ENCODE data around the gene RAB44. TPM values are rescaled to one million over a fixed set of nuclear protein-coding genes. Genes with fewer than 3 reads are reported as not detected.

The RAB44 gene
- total and polyA plus RNA-seq, 4 donors = 0.29 to 0.66 TPM; not detected in 2

DNA sequence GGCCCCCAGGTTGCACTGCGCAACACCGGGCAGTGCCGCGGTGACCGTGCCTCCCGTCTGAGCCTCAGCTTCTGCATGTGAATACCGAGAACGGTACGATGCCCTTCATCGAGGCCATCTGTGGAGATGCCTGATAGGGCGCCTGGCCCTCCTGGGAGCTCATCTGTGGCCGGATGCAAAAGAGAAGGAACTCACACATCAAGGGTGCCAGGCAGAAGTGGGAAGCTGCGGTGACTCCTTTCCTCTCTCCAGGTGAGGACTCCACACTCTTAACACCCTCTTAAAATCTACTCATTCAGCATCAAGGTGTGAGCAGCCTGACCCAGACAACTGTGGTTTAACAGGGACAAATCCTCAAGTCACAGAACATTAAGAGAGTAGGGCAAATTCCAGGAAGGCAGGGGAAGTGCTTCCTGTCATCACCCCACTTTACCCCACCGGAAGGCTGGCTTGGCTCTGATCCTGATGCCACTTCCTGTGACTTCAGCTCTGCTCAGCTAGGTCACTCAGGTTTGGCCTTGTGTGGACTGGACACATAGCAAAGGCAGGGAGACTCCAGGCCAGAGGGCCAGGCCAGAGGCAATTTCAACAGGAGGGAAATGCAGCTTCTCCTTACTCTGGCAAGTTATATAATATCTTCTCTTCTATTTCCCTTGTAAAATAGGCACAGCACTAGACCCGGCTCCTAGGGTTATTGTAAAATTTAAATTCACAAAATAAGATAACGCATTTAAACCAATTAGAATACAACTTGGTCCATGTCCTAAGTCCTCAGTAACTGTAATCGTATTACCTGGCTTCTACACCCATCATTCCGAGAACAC, 72.3 kb downstream of the RAB44 start:
- ATAC-seq (ENCODE audit: low FRiP score) (no peak), DNase-seq (no peak)
- no peaks in the 10 kb centered on the region for H3K4me1 ChIP-seq (ENCODE audit: control insufficient read depth in 1 of 2, insufficient read depth in 2 of 2, low read length in 2 of 2)
- H3K4me3 ChIP-seq (ENCODE audit: low read length in 2 of 2) = no peak overlapping the region
- no peaks in the 10 kb centered on the region for H3K36me3 ChIP-seq (ENCODE audit: control insufficient read depth in 1 of 2, insufficient read depth in 2 of 2, low read length in 1 of 2)
- WGBS, 2 donors = 87 to 89% methylated on average over 18 of the region's 18 CpGs
- no peaks in the 10 kb centered on the region for H3K9me3 ChIP-seq (ENCODE audit: control insufficient read depth, low read length)
- intact Hi-C loops (cut with DNase I) = loop anchor here (5.0 kb wide), 3 partner anchors 82 to 247 kb away; no protein-coding TSS in a partner anchor
- H3K27me3 ChIP-seq (ENCODE audit: control insufficient read depth in 1 of 2, insufficient read depth in 2 of 2, low read length in 1 of 2) = no peaks in the 10 kb centered on the region
- no peak overlapping the region for H3K27ac ChIP-seq (ENCODE audit: low read depth in 1 of 2, low read length in 2 of 2)

DNA sequence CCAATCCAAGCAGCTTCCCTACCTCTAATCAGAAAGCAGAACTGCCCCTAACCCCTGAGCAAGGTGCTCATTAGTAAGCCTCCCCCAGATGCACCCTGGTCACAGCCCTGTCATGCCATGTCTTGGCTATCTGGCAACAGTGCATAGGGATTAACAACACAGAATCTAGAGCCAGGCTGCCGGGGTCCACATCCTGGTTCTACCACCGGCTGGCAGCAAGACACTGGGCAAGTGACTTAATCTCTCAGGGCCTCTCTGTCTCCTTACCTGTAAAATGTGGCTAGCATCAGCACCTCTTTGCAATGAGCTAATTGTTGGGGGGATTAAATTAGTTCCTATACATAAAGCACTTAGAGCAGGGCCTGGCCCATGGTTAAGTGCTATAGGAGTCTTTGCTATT, 73.5 kb downstream of the RAB44 start:
- no peak for ATAC-seq (ENCODE audit: low FRiP score)
- intact Hi-C loops (cut with DNase I) = no loop called here
- no peaks in the 10 kb centered on the region for H3K36me3 ChIP-seq (ENCODE audit: control insufficient read depth in 1 of 2, insufficient read depth in 2 of 2, low read length in 1 of 2)
- no peak overlapping the region for H3K27ac ChIP-seq (ENCODE audit: low read depth in 1 of 2, low read length in 2 of 2)
- no peaks in the 10 kb centered on the region for H3K9me3 ChIP-seq (ENCODE audit: control insufficient read depth, low read length)
- no peaks in the 10 kb centered on the region for H3K27me3 ChIP-seq (ENCODE audit: control insufficient read depth in 1 of 2, insufficient read depth in 2 of 2, low read length in 1 of 2)
- H3K4me3 ChIP-seq (ENCODE audit: low read length in 2 of 2) = no peak overlapping the region
- 95 to 96% methylated on average over 2 of the region's 2 CpGs for WGBS, 2 donors
- no peaks in the 10 kb centered on the region for H3K4me1 ChIP-seq (ENCODE audit: control insufficient read depth in 1 of 2, insufficient read depth in 2 of 2, low read length in 2 of 2)
- DNase-seq = no peak

DNA sequence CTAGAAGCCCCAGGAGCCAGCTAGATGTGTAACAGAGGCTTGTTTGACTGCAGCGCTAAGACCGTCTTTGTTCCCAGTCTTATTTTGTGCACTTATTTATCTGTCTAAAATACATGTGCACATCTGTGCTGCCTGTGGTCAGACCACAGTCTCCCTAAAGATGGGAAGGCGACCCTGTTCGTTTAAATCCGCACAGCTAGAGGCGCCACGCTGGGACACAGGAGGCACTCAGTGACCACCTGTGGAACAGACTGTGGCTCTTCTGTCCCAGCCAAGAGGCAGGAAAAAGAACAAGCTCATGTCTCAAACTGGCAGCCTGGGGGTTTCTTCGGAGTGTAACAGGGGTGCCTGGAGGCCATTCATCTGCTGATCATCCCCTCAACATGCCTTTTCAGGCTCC, 74.8 kb downstream of the RAB44 start:
- H3K27ac ChIP-seq (ENCODE audit: low read depth in 1 of 2, low read length in 2 of 2) = no peak overlapping the region
- intact Hi-C loops (cut with DNase I) = no loop called here
- H3K4me1 ChIP-seq (ENCODE audit: control insufficient read depth in 1 of 2, insufficient read depth in 2 of 2, low read length in 2 of 2) = no peaks in the 10 kb centered on the region
- WGBS, 2 donors = 96 to 97% methylated on average over 8 of the region's 8 CpGs
- no peaks in the 10 kb centered on the region for H3K27me3 ChIP-seq (ENCODE audit: control insufficient read depth in 1 of 2, insufficient read depth in 2 of 2, low read length in 1 of 2)
- no peak for DNase-seq
- no peaks in the 10 kb centered on the region for H3K36me3 ChIP-seq (ENCODE audit: control insufficient read depth in 1 of 2, insufficient read depth in 2 of 2, low read length in 1 of 2)
- H3K9me3 ChIP-seq (ENCODE audit: control insufficient read depth, low read length) = no peaks in the 10 kb centered on the region
- no peak for ATAC-seq (ENCODE audit: low FRiP score)
- no peak overlapping the region for H3K4me3 ChIP-seq (ENCODE audit: low read length in 2 of 2)

DNA sequence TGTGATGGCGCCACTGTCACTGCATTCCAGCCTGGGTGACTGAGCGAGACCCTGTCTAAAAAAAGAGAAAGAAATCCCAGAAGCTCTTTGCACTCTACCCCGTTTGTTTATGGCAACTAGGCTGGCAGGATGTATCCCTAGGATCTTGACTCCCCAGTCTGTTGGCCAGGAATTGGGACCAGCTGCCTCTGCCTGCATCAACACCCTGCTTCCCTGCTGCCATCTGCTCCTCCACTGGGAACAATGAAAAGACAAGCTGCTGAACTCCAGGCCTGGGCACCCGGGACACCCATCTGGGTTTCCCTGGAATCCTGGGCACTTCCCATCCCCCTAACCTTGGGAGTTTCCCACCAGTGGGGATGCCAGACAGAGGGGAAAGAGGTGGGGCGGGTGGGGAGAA, 76.7 kb downstream of the RAB44 start:
- intact Hi-C loops (cut with DNase I) = no loop called here
- Histone ChIP-seq H3K27me3 (ENCODE audit: control insufficient read depth in 1 of 2, insufficient read depth in 2 of 2, low read length in 1 of 2) (no peaks in the 10 kb centered on the region), H3K27ac (ENCODE audit: low read depth in 1 of 2, low read length in 2 of 2) (no peak overlapping the region), H3K36me3 (ENCODE audit: control insufficient read depth in 1 of 2, insufficient read depth in 2 of 2, low read length in 1 of 2) (no peaks in the 10 kb centered on the region), H3K4me3 (ENCODE audit: low read length in 2 of 2) (no peak overlapping the region), H3K4me1 (ENCODE audit: control insufficient read depth in 1 of 2, insufficient read depth in 2 of 2, low read length in 2 of 2) (no peaks in the 10 kb centered on the region), H3K9me3 (ENCODE audit: control insufficient read depth, low read length) (no peaks in the 10 kb centered on the region)
- DNase-seq (no peak), ATAC-seq (ENCODE audit: low FRiP score) (no peak)
- 84 to 88% methylated on average over 5 of the region's 5 CpGs for WGBS, 2 donors

DNA sequence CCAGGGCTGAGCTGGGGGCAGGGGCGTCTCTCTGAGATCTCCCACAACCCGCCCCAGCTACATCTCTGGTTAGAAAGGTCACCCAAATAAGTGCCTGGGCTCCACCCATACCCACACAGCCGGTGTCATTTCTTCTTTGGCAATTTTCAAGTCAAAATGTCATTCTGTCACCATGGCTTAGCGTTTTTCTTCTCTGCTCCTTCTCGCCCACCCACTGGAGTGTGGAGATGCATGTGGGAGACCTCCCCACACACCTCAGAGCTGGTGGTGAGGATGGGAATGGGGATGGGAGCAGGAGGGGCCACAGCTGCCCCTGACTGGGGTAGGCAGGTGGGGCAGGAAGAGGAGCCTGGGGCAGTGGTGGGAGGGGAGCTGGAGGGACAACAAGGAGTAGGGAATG, 78.5 kb downstream of the RAB44 start:
- Histone ChIP-seq H3K27me3 (ENCODE audit: control insufficient read depth in 1 of 2, insufficient read depth in 2 of 2, low read length in 1 of 2) (no peaks in the 10 kb centered on the region), H3K4me3 (ENCODE audit: low read length in 2 of 2) (no peak overlapping the region), H3K4me1 (ENCODE audit: control insufficient read depth in 1 of 2, insufficient read depth in 2 of 2, low read length in 2 of 2) (no peaks in the 10 kb centered on the region), H3K27ac (ENCODE audit: low read depth in 1 of 2, low read length in 2 of 2) (no peak overlapping the region), H3K9me3 (ENCODE audit: control insufficient read depth, low read length) (no peaks in the 10 kb centered on the region), H3K36me3 (ENCODE audit: control insufficient read depth in 1 of 2, insufficient read depth in 2 of 2, low read length in 1 of 2) (no peaks in the 10 kb centered on the region)
- DNase-seq (no peak), ATAC-seq (ENCODE audit: low FRiP score) (no peak)
- intact Hi-C loops (cut with DNase I) = no loop called here
- WGBS, 2 donors = 89% methylated on average over 5 of the region's 5 CpGs

DNA sequence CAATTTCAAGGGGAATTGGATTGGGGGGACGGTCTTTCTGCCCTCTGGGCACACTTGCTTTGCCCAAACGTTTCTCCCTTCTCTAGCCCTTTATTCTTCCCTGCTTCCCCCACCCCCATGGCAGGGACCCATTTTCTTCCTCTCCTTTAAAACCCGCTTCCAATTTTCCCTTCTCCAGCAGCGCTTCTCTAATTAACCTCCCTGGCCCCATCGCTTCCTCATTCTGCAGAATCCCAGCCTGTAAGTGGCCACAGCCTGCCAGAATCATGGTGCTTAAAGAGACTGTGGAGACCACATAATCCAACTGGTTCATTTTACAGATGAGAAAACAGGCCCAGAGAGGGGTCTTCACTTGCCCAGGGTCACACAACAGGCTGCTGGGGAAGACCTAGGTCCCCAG, 80.2 kb downstream of the RAB44 start:
- no peak for ATAC-seq (ENCODE audit: low FRiP score)
- intact Hi-C loops (cut with DNase I) = no loop called here
- WGBS, 2 donors = 73 to 82% methylated on average over 5 of the region's 5 CpGs

DNA sequence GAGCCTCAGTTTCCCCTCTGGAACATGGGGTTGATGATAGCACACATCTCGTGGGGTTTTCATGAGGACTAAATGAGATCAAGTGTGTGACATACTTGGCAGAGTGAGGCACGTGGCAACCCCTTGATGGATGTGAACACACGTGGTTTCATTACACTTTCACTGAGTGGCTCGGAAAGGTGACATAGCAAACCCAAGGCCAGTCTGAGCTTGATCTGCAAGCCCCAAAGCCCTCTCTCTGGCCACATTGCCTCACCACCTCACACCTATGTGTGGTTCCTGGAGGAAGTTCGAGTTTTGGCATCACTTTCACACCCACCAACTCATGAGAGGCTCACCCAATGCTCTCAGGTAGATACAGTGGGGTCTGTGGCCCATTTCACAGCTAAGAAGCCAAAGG, 81.6 kb downstream of the RAB44 start:
- no peaks in the 10 kb centered on the region for H3K9me3 ChIP-seq (ENCODE audit: control insufficient read depth, low read length)
- intact Hi-C loops (cut with DNase I) = no loop called here
- no peaks in the 10 kb centered on the region for H3K36me3 ChIP-seq (ENCODE audit: control insufficient read depth in 1 of 2, insufficient read depth in 2 of 2, low read length in 1 of 2)
- 80 to 84% methylated on average over 5 of the region's 5 CpGs for WGBS, 2 donors
- no peak for DNase-seq
- H3K4me1 ChIP-seq (ENCODE audit: control insufficient read depth in 1 of 2, insufficient read depth in 2 of 2, low read length in 2 of 2) = no peaks in the 10 kb centered on the region
- no peak for ATAC-seq (ENCODE audit: low FRiP score)
- no peak overlapping the region for H3K4me3 ChIP-seq (ENCODE audit: low read length in 2 of 2)
- H3K27ac ChIP-seq (ENCODE audit: low read depth in 1 of 2, low read length in 2 of 2) = no peak overlapping the region
- no peaks in the 10 kb centered on the region for H3K27me3 ChIP-seq (ENCODE audit: control insufficient read depth in 1 of 2, insufficient read depth in 2 of 2, low read length in 1 of 2)

More for the DNA sequence above, 80.2 kb downstream of the RAB44 start:
- Histone ChIP-seq H3K9me3 (ENCODE audit: control insufficient read depth, low read length) (no peaks in the 10 kb centered on the region), H3K27ac (ENCODE audit: low read depth in 1 of 2, low read length in 2 of 2) (no peak overlapping the region), H3K27me3 (ENCODE audit: control insufficient read depth in 1 of 2, insufficient read depth in 2 of 2, low read length in 1 of 2) (no peaks in the 10 kb centered on the region), H3K36me3 (ENCODE audit: control insufficient read depth in 1 of 2, insufficient read depth in 2 of 2, low read length in 1 of 2) (no peaks in the 10 kb centered on the region), H3K4me1 (ENCODE audit: control insufficient read depth in 1 of 2, insufficient read depth in 2 of 2, low read length in 2 of 2) (no peaks in the 10 kb centered on the region), H3K4me3 (ENCODE audit: low read length in 2 of 2) (no peak overlapping the region)
- DNase-seq = no peak

DNA sequence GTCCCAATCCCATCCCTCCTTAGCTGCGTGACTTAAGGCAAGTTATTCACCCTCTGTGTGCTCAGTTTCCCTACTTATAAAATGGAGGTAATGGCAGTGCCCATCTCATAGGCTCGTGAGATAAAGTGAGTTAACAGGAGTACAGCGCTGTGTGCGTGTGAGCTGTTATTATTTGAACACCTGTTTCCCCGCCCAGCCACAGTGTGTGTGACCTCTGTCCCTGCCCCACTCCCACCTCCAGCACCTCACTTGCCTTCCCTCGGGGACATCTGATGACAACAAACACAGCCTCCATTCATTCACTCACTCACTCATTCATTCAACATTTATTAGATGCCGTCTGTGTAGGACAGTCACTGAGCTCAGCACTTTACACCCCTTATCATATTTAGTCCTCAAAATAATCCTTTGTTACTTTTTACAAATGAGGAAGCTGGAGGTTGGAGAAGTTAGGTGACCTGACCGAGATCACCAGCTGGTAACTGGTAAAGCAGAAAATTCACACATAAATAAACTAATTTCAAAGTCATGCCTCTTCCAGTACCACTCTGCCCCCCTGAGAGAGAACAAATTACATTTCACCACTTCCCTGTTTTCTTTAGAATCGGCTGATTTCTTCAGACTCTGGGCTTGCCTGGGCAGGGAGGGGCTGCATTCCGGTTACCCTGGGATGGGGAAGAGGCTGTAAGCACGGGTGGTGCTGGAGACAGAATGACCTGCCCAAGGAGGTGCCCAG, 83.0 kb downstream of the RAB44 start:
- DNase-seq (no peak), ATAC-seq (ENCODE audit: low FRiP score) (no peak)
- Histone ChIP-seq H3K4me1 (ENCODE audit: control insufficient read depth in 1 of 2, insufficient read depth in 2 of 2, low read length in 2 of 2) (no peaks in the 10 kb centered on the region), H3K36me3 (ENCODE audit: control insufficient read depth in 1 of 2, insufficient read depth in 2 of 2, low read length in 1 of 2) (no peaks in the 10 kb centered on the region), H3K9me3 (ENCODE audit: control insufficient read depth, low read length) (no peaks in the 10 kb centered on the region), H3K27ac (ENCODE audit: low read depth in 1 of 2, low read length in 2 of 2) (no peak overlapping the region), H3K4me3 (ENCODE audit: low read length in 2 of 2) (no peak overlapping the region), H3K27me3 (ENCODE audit: control insufficient read depth in 1 of 2, insufficient read depth in 2 of 2, low read length in 1 of 2) (no peaks in the 10 kb centered on the region)
- WGBS, 2 donors = 66 to 68% methylated on average over 11 of the region's 11 CpGs
- intact Hi-C loops (cut with DNase I) = no loop called here

DNA sequence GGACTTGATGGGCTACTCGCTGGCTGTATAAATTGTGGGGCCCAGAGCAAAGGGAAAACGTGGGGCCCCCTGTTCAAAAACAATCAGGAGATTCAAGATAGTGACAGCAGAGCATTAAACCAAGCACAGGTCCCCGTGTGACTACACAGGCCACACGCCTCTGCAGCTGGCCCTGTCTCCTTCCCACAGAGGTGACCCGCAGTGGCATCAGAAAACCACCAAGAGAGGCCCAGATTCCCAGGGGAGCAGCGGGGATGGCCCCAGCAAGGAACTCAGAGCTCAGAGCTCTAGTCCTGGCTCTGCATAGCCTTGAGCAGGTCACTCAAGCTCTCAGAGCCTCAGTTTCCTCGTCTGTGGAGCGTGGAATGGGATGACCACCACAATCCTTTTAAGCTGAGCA, 84.0 kb downstream of the RAB44 start:
- Histone ChIP-seq H3K9me3 (ENCODE audit: control insufficient read depth, low read length) (no peaks in the 10 kb centered on the region), H3K27ac (ENCODE audit: low read depth in 1 of 2, low read length in 2 of 2) (no peak overlapping the region), H3K4me1 (ENCODE audit: control insufficient read depth in 1 of 2, insufficient read depth in 2 of 2, low read length in 2 of 2) (no peaks in the 10 kb centered on the region), H3K36me3 (ENCODE audit: control insufficient read depth in 1 of 2, insufficient read depth in 2 of 2, low read length in 1 of 2) (no peaks in the 10 kb centered on the region), H3K4me3 (ENCODE audit: low read length in 2 of 2) (no peak overlapping the region), H3K27me3 (ENCODE audit: control insufficient read depth in 1 of 2, insufficient read depth in 2 of 2, low read length in 1 of 2) (no peaks in the 10 kb centered on the region)
- DNase-seq (no peak), ATAC-seq (ENCODE audit: low FRiP score) (no peak)
- 86% methylated on average over 8 of the region's 8 CpGs for WGBS, 2 donors
- intact Hi-C loops (cut with DNase I) = no loop called here
